ENCODE data around the gene CYP19A1. TPM values are rescaled to one million over a fixed set of nuclear protein-coding genes. Genes with fewer than 3 reads are reported as not detected.

The CYP19A1 gene
- total RNA-seq, 2 donors from 2014 or later = not detected

GRCh38 chr15:51368307-51368706, 29.9 kb upstream of the CYP19A1 start:
- H3K4me1 ChIP-seq = peaks cover 6% of the 10 kb centered on the region
- DNase-seq = no peak
- no peak overlapping the region for H3K27ac ChIP-seq
- no peak overlapping the region for H3K4me3 ChIP-seq
- H3K36me3 ChIP-seq = no peaks in the 10 kb centered on the region
- intact Hi-C loops (cut with DNase I) = no loop called here
- H3K9ac ChIP-seq (ENCODE audit: low read depth in 2 of 2, low read length in 2 of 2) = no peak overlapping the region
- no peaks in the 10 kb centered on the region for H3K27me3 ChIP-seq
- no peaks in the 10 kb centered on the region for H3K9me3 ChIP-seq
- TF ChIP-seq CTCF (IDR thresholded peaks at IDR 0.05) = no peak

GRCh38 chr15:51367322-51367976, 29.1 kb upstream of the CYP19A1 start:
- no peaks in the 10 kb centered on the region for H3K9me3 ChIP-seq
- TF ChIP-seq CTCF (IDR thresholded peaks at IDR 0.05) = no peak
- intact Hi-C loops (cut with DNase I) = no loop called here
- peak; percentile 28 for DNase-seq
- no peak overlapping the region for H3K9ac ChIP-seq (ENCODE audit: low read depth in 2 of 2, low read length in 2 of 2)
- no peak overlapping the region for H3K4me3 ChIP-seq
- H3K27ac ChIP-seq = no peak overlapping the region
- peaks cover 6% of the 10 kb centered on the region for H3K4me1 ChIP-seq
- H3K27me3 ChIP-seq = no peaks in the 10 kb centered on the region
- H3K36me3 ChIP-seq = no peaks in the 10 kb centered on the region

DNA sequence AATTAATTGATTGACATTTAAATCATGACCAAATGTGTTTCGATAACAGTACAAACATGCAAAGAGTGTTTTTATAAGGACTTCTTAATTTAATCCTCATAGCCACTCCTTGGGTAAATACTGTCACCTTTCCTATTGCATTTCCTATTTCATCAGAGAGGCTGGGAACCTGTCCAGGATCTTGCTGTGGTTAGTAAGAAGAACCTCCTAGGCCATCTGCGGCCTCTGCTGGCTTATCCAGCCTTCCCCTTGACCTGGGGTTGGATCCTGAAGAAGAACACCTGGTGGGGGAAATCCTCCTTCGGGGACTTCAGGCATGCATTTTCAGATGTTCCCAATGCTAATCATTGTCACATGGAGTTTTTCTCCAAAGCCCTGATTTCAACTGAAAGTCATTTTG, 28.5 kb upstream of the CYP19A1 start:
- peak; percentile 68 for DNase-seq
- Histone ChIP-seq H3K9me3 (no peaks in the 10 kb centered on the region), H3K9ac (ENCODE audit: low read depth in 2 of 2, low read length in 2 of 2) (no peak overlapping the region), H3K27ac (no peak overlapping the region), H3K4me3 (no peak overlapping the region), H3K27me3 (no peaks in the 10 kb centered on the region), H3K4me1 (peaks cover 6% of the 10 kb centered on the region), H3K36me3 (no peaks in the 10 kb centered on the region)
- TF ChIP-seq CTCF (IDR thresholded peaks at IDR 0.05) = no peak
- intact Hi-C loops (cut with DNase I) = no loop called here

GRCh38 chr15:51366071-51366470, 27.7 kb upstream of the CYP19A1 start:
- no peaks in the 10 kb centered on the region for H3K9me3 ChIP-seq
- TF ChIP-seq CTCF (IDR thresholded peaks at IDR 0.05) = no peak
- no peak overlapping the region for H3K9ac ChIP-seq (ENCODE audit: low read depth in 2 of 2, low read length in 2 of 2)
- no peak overlapping the region for H3K4me3 ChIP-seq
- H3K36me3 ChIP-seq = no peaks in the 10 kb centered on the region
- H3K27ac ChIP-seq = no peak overlapping the region
- H3K27me3 ChIP-seq = no peaks in the 10 kb centered on the region
- intact Hi-C loops (cut with DNase I) = no loop called here
- peaks cover 6% of the 10 kb centered on the region for H3K4me1 ChIP-seq
- no peak for DNase-seq

DNA sequence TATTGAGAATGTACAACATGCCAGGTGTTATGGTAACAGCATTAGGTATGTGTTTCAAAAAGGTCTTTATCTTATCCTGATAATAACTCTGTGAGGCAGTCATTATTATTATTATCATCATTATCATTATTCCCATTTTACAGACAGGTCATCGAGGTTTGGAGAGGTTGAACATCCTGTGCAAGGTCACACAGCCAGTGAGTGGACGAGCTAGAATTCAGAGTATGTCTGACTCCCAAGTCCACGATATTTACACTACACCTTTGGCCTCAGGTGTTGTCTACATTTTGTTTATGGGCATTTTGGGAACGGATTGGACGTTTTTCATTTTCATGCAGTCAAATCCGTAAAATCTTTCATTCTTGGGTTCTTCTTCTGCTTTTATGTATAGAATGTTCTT, 27.0 kb upstream of the CYP19A1 start:
- H3K4me1 ChIP-seq = peaks cover 6% of the 10 kb centered on the region
- no peak overlapping the region for H3K9ac ChIP-seq (ENCODE audit: low read depth in 2 of 2, low read length in 2 of 2)
- no peak overlapping the region for H3K4me3 ChIP-seq
- H3K9me3 ChIP-seq = no peaks in the 10 kb centered on the region
- no peaks in the 10 kb centered on the region for H3K36me3 ChIP-seq
- intact Hi-C loops (cut with DNase I) = no loop called here
- no peak for DNase-seq
- no peak for TF ChIP-seq CTCF (IDR thresholded peaks at IDR 0.05)
- H3K27ac ChIP-seq = no peak overlapping the region
- no peaks in the 10 kb centered on the region for H3K27me3 ChIP-seq
